Measurements from ENCODE around the gene RAB27A.

Gene RAB27A

DNA sequence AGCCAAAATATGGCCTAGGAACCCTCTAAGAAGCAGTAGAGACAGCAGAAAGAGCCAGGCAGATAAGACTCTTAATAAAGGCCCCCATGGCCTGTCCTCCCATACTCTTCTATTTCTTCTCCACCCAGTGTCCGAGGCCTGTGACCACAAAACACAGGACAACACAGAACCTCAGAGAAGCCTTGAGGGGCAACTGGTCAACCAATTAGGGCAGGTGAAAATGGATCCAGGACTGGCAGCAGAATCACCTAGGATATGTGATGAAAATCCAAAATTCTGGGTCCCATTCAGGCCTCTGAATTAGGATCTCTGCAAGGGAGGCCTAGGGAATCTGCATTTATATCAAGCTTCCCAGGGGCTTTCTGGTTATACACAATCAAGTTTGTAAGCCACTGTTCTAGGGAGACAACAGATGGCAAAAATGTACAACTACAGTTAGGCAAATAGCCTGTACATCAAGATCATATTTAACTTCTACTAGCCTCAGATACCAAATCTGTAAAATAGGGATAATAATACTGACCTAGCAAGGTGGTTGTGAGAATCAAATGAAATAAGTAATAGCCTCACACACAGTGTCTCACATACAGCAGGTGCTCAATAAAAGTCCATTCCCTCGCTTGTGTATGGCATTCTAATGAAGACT is 10.4 kb downstream of the RAB27A start:
- Histone ChIP-seq H3K27me3 (ENCODE audit: control insufficient read depth, insufficient read depth, low read length) (no peaks in the 10 kb centered on the region), H3K27ac (ENCODE audit: low read depth, low read length) (no peak overlapping the region), H3K36me3 (ENCODE audit: control insufficient read depth, insufficient read depth, low read length) (no peaks in the 10 kb centered on the region), H3K4me3 (ENCODE audit: low read length) (no peak overlapping the region), H3K4me1 (ENCODE audit: control insufficient read depth, insufficient read depth, low read length) (no peaks in the 10 kb centered on the region), H3K9ac (ENCODE audit: low read length) (no peak overlapping the region)

DNA sequence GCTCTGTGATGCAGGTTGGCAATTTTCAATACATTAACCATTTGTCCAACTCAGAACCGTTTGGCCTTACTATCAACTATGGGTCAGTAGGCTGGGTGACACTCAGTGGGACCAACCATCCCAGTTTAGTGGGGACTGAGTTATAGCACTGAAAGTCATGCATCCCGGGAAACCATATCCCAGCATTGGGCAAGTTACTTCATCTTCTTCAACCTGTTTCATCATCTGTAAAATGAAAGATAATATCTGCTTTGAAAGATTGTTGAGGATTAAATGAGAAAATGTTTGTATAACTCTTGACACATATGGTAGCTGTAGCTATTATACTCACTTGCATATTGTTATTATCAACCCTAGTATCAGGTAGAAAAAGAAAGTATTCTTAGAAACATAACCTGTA is 11.9 kb downstream of the RAB27A start:
- Histone ChIP-seq H3K4me3 (ENCODE audit: low read length) (no peak overlapping the region), H3K27me3 (ENCODE audit: control insufficient read depth, insufficient read depth, low read length) (no peaks in the 10 kb centered on the region), H3K9ac (ENCODE audit: low read length) (no peak overlapping the region), H3K36me3 (ENCODE audit: control insufficient read depth, insufficient read depth, low read length) (no peaks in the 10 kb centered on the region), H3K4me1 (ENCODE audit: control insufficient read depth, insufficient read depth, low read length) (no peaks in the 10 kb centered on the region), H3K27ac (ENCODE audit: low read depth, low read length) (no peak overlapping the region)

DNA sequence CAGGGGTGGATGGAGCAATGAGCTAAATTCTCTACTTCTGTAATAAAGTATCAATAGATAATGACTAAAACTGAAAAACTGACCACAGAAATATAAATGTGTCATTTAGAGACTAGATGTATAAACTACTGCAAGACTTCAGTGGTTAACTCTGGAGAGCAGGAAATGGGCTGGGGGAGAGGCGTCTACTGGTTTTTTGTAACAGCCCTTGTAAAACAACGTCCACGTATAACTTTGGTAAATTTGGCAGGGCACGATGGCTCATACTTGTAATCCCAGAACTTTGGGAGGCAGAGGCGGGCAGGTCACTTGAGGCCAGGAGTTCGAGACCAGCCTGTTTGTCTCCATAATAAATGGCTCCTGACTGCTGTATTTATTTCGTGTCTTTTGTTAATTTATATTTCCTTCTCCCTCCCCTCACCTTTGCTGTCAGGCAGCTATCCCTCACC is 12.5 kb downstream of the RAB27A start:
- no peak overlapping the region for H3K27ac ChIP-seq (ENCODE audit: low read depth, low read length)
- H3K9ac ChIP-seq (ENCODE audit: low read length), result no peak overlapping the region
- no peaks in the 10 kb centered on the region for H3K4me1 ChIP-seq (ENCODE audit: control insufficient read depth, insufficient read depth, low read length)

DNA sequence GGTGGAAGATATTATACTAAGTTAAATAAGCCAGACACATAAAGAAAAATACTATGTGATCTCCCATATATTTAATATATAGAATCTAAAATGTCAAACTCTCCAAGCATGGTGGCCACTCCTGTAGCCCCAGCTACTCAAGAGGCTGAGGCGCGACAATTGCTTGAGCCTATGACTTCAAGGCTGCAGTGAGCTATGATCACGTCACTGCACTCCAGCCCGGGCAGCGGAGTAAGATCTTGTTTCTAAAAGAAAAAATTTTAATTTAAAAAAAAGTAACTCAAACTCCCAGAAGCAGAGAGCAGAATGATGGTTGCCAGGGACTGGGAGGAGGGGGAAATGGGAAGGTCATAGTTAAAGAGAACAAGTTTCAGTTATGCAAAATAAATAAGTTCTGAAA is 13.3 kb downstream of the RAB27A start:
- H3K27me3 ChIP-seq (ENCODE audit: control insufficient read depth, insufficient read depth, low read length), result no peaks in the 10 kb centered on the region
- H3K27ac ChIP-seq (ENCODE audit: low read depth, low read length), result no peak overlapping the region
- no peak overlapping the region for H3K4me3 ChIP-seq (ENCODE audit: low read length)
- H3K36me3 ChIP-seq (ENCODE audit: control insufficient read depth, insufficient read depth, low read length), result no peaks in the 10 kb centered on the region
- H3K9ac ChIP-seq (ENCODE audit: low read length), result no peak overlapping the region
- no peaks in the 10 kb centered on the region for H3K4me1 ChIP-seq (ENCODE audit: control insufficient read depth, insufficient read depth, low read length)

More for the DNA sequence above, 12.5 kb downstream of the RAB27A start:
- H3K4me3 ChIP-seq (ENCODE audit: low read length), result no peak overlapping the region
- no peaks in the 10 kb centered on the region for H3K36me3 ChIP-seq (ENCODE audit: control insufficient read depth, insufficient read depth, low read length)
- H3K27me3 ChIP-seq (ENCODE audit: control insufficient read depth, insufficient read depth, low read length), result no peaks in the 10 kb centered on the region

DNA sequence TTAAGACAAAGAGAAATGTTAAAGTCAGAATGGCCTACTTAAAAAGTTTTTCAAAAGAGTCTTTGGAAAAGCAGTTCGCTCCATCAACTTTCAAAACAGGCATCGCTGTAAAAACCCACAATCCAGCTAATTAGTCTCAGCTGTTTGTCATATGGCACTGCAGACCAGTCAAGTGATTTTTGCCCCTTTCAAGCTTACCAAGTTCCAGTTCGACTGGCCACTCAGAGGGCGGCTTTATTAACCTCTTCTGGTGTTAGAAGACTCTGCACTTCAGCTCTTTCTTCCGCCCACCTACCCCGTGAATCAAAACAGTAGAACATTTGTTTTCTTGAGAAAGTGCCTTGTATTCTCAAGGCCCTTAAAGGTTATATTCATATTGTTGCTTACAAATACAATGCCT is 19.3 kb downstream of the RAB27A start:
- H3K4me3 ChIP-seq (ENCODE audit: low read length), result no peak overlapping the region
- no peak overlapping the region for H3K9ac ChIP-seq (ENCODE audit: low read length)
- H3K27ac ChIP-seq (ENCODE audit: low read depth, low read length), result no peak overlapping the region
- no peaks in the 10 kb centered on the region for H3K36me3 ChIP-seq (ENCODE audit: control insufficient read depth, insufficient read depth, low read length)
- H3K27me3 ChIP-seq (ENCODE audit: control insufficient read depth, insufficient read depth, low read length), result no peaks in the 10 kb centered on the region
- H3K4me1 ChIP-seq (ENCODE audit: control insufficient read depth, insufficient read depth, low read length), result no peaks in the 10 kb centered on the region

DNA sequence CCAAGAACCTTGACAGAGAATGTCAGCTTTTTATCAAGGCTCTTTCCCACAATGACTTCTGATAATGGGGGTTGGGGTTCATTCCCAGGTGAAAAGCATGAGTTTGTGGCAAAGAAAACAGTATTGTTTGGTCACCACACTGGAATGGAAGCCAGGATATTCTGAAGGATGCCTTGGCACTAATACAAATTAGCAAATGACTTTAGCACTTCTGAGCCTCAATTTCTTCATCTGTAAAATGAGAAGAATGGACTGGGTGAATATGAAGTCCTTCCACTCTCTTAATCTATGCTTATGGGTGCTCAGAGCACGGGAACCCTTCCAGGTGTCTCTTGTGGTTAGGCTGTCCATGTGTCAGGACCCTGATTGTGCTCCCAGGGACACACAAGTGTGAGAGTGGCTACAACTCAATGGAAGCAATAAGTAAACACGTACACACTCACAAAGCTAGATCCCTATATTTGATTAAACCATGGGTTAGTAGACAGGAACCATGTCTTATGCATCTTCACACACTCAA is 21.4 kb downstream of the RAB27A start:
- H3K27ac ChIP-seq (ENCODE audit: low read depth, low read length), result no peak overlapping the region

DNA sequence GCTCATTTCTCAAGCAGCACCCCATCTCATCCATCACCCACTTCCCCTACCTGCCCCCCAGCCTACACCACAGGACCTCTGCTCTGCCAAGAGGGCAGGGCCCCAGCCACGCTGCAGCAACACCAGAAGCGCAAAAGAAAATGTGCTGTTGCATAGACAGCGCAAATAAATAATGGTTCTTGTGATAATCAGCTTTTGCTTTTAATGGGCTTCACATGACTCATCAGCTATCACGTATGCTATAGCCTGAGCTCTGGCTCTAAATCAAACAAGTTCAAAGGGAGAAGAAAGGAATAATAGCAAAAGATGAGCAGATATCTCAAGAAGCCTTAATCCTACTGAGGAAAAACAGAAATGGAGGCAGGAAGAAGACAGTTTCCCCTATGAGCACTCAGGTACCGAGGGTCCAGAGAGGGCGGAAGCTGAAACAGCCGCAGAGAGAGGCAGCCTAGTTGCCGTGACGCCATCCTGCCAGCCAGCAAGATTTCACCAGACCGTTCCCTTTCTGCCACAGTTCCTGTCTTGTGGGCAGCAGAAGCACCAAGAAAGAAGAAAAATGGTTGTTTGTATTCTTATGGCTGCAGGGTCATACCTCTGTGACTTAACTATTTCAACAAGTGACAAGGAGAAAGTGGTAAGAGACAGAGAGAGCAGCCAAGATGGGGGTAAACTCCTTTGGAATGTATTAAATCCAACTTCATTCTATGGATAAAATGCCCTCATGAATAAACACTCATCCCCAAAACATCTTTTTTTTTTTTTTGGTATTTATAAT is 22.0 kb downstream of the RAB27A start:
- Histone ChIP-seq H3K36me3 (ENCODE audit: control insufficient read depth, insufficient read depth, low read length) (no peaks in the 10 kb centered on the region), H3K4me3 (ENCODE audit: low read length) (no peak overlapping the region), H3K27ac (ENCODE audit: low read depth, low read length) (no peak overlapping the region), H3K4me1 (ENCODE audit: control insufficient read depth, insufficient read depth, low read length) (no peaks in the 10 kb centered on the region), H3K9ac (ENCODE audit: low read length) (no peak overlapping the region), H3K27me3 (ENCODE audit: control insufficient read depth, insufficient read depth, low read length) (no peaks in the 10 kb centered on the region)

More for the DNA sequence above, 21.4 kb downstream of the RAB27A start:
- no peaks in the 10 kb centered on the region for H3K4me1 ChIP-seq (ENCODE audit: control insufficient read depth, insufficient read depth, low read length)
- no peaks in the 10 kb centered on the region for H3K36me3 ChIP-seq (ENCODE audit: control insufficient read depth, insufficient read depth, low read length)
- H3K4me3 ChIP-seq (ENCODE audit: low read length), result no peak overlapping the region
- H3K27me3 ChIP-seq (ENCODE audit: control insufficient read depth, insufficient read depth, low read length), result no peaks in the 10 kb centered on the region
- no peak overlapping the region for H3K9ac ChIP-seq (ENCODE audit: low read length)

DNA sequence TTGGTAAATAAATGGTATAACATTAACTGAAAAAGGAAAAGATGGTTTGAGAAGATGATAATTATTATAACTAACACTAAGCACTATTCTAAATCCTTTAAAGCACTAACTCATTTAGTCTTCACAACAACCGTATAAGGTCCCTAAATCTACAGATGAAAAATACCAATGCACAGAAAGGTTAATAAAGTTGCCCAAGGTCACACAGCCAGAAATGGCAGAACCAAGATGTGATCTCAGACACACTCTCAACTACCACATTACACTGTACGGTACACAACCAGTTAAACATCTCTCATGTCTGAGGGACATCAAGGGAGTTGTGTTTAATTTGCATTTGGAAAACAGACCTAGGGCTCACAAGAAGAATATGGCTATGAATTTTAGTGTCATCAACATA is 23.1 kb downstream of the RAB27A start:
- Histone ChIP-seq H3K36me3 (ENCODE audit: control insufficient read depth, insufficient read depth, low read length) (no peaks in the 10 kb centered on the region), H3K27me3 (ENCODE audit: control insufficient read depth, insufficient read depth, low read length) (no peaks in the 10 kb centered on the region), H3K9ac (ENCODE audit: low read length) (no peak overlapping the region), H3K27ac (ENCODE audit: low read depth, low read length) (no peak overlapping the region), H3K4me1 (ENCODE audit: control insufficient read depth, insufficient read depth, low read length) (no peaks in the 10 kb centered on the region), H3K4me3 (ENCODE audit: low read length) (no peak overlapping the region)

DNA sequence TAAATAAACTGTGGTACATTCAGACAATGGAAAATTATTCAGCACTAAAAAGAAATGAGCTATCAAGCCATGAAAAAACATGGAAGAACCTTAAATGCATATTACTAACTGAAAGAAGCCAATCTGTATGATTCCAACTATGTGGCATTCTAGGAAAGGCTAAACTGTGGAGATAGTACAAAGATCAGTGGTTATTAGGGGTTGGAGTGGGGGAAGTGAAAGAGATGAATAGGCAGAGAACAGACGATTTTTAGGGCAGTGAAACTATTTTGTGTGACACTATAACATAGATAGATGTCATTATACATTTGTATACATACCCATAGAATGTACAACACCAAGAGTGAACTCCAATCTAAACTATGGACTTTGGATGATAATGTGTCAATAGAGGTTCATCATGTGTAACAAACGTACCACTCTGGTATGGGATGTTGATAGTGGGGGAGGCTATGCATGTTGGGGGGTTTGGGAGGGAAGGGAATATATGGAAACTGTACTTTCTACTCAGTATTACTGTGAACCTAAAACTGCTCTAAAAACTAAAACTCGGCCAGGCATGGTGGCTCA is 29.0 kb downstream of the RAB27A start:
- H3K4me1 ChIP-seq (ENCODE audit: control insufficient read depth, insufficient read depth, low read length), result no peaks in the 10 kb centered on the region

DNA sequence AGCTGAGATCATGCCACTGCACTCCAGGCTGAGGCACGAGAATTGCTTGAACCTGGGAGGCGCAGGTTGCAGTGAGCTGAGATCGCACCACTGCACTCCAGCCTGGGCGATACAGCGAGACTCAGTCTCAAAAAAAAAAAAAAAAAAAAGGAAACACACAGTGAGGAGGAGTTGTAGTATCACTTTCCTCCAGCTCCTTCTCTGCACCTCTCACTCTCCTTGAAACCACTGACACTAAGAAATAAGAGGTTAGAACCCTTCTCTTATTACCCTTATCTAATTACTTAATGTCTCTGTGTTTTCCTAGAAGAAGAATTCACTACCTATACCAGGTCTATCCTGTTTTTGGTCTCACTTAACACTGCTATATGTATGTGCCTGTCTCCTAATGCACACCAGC is 31.7 kb downstream of the RAB27A start:
- H3K4me3 ChIP-seq (ENCODE audit: low read length), result no peak overlapping the region
- no peak overlapping the region for H3K9ac ChIP-seq (ENCODE audit: low read length)
- H3K36me3 ChIP-seq (ENCODE audit: control insufficient read depth, insufficient read depth, low read length), result peaks cover 2% of the 10 kb centered on the region
- no peak overlapping the region for H3K27ac ChIP-seq (ENCODE audit: low read depth, low read length)
- no peaks in the 10 kb centered on the region for H3K27me3 ChIP-seq (ENCODE audit: control insufficient read depth, insufficient read depth, low read length)
- H3K4me1 ChIP-seq (ENCODE audit: control insufficient read depth, insufficient read depth, low read length), result no peaks in the 10 kb centered on the region

More for the DNA sequence above, 29.0 kb downstream of the RAB27A start:
- H3K27ac ChIP-seq (ENCODE audit: low read depth, low read length), result no peak overlapping the region
- no peaks in the 10 kb centered on the region for H3K27me3 ChIP-seq (ENCODE audit: control insufficient read depth, insufficient read depth, low read length)
- no peak overlapping the region for H3K4me3 ChIP-seq (ENCODE audit: low read length)
- H3K36me3 ChIP-seq (ENCODE audit: control insufficient read depth, insufficient read depth, low read length), result peaks cover 2% of the 10 kb centered on the region
- no peak overlapping the region for H3K9ac ChIP-seq (ENCODE audit: low read length)

DNA sequence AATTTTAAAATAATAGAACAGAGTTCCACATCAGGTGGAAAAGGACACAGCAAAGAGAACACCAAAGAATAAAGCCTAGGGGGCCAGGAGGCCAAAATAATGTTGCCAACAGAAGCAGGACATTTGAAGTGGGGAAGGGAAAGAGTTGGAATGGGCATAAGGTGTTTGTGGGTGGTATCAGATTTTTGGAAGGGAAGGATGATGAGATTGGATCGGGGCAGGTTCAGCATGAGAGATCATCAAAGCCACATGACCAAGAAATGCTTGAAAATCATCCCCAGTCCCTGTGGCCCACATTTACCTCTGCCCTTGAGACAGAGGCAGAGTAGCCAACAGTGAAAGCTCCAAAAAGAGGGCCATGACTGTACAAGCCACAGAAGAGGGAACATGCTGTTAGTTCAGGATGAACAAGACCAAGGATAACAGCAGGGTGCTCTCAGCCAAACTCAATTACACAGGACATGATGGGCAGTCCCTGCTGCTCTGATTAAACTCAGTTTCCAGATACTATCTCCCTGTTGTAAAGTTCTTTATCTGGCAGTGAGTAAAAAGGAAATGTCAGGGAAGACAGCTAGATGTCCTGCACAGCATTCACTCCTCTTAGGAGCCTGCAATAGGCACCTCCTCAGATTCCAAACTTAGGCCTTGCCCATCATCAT is 32.5 kb downstream of the RAB27A start:
- H3K27ac ChIP-seq (ENCODE audit: low read depth, low read length), result no peak overlapping the region
- no peak overlapping the region for H3K9ac ChIP-seq (ENCODE audit: low read length)
- no peak overlapping the region for H3K4me3 ChIP-seq (ENCODE audit: low read length)
- no peaks in the 10 kb centered on the region for H3K27me3 ChIP-seq (ENCODE audit: control insufficient read depth, insufficient read depth, low read length)
- H3K4me1 ChIP-seq (ENCODE audit: control insufficient read depth, insufficient read depth, low read length), result no peaks in the 10 kb centered on the region
- peaks cover 2% of the 10 kb centered on the region for H3K36me3 ChIP-seq (ENCODE audit: control insufficient read depth, insufficient read depth, low read length)

DNA sequence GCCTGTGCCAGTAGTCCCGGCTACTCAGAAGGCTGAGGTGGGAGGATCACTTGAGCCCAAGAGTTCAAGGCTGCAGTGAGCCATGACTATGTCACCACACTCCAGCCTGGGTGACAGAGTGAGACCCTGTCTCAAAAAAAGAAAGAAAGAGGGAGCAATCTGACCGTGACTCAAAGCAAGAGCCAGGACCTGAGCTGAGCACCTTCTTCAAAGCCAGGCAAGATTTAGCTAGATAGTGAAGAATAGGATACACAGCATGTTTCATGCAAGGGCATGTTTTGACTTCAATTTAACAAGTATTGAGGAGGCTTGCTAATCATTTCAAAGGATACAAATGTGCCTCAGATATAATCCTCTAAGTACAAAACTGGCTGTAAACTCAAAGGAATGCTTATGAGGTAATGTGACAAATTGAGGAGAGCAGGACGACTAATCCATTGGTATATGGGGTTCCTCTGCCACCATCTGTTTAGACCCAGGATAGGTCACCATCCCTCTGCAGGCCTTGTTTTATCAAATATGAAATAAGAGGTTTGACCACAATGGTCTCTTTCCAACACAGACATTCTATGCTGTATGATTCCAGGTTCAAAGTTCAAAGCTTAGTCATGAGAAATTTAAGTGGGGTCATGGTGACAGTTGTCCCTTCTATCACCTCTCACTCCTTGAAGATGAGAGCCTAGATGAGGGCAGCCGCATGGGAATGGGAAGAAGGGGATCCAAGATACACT is 33.2 kb downstream of the RAB27A start:
- Histone ChIP-seq H3K36me3 (ENCODE audit: control insufficient read depth, insufficient read depth, low read length) (peaks cover 2% of the 10 kb centered on the region), H3K4me1 (ENCODE audit: control insufficient read depth, insufficient read depth, low read length) (no peaks in the 10 kb centered on the region), H3K9ac (ENCODE audit: low read length) (no peak overlapping the region), H3K27ac (ENCODE audit: low read depth, low read length) (no peak overlapping the region), H3K4me3 (ENCODE audit: low read length) (no peak overlapping the region), H3K27me3 (ENCODE audit: control insufficient read depth, insufficient read depth, low read length) (no peaks in the 10 kb centered on the region)
